Measurements from ENCODE around the gene CFAP99. TPM values are rescaled to one million over a fixed set of nuclear protein-coding genes. Genes with fewer than 3 reads are reported as not detected.

The CFAP99 gene
- total and polyA plus RNA-seq, 2 donors (not counting 1 experiment from before 2014, with no cell fraction given), result not detected

- DNase-seq, result no peak
- 70% methylated on average over 9 of the region's 9 CpGs for WGBS (ENCODE audit: insufficient coverage)
- no peak for ATAC-seq (ENCODE audit: low read depth)
Measured at GRCh38 chr4:2389691-2390090, 29.1 kb upstream of the CFAP99 start.

GRCh38 chr4:2390146-2390545 is 28.6 kb upstream of the CFAP99 start:
- no peaks in the 10 kb centered on the region for H3K79me2 ChIP-seq (ENCODE audit: control insufficient read depth, insufficient read depth, low read length)
- Mint-ChIP-seq H3K27me3 (peaks cover 7% of the 10 kb centered on the region), H3K4me1 (peaks cover 43% of the 10 kb centered on the region), H3K4me3 (no peak overlapping the region), H3K9me3 (ENCODE audit: insufficient read depth) (no peaks in the 10 kb centered on the region), H3K27ac (no peak overlapping the region)
- no peaks in the 10 kb centered on the region for H3K9me3 ChIP-seq (ENCODE audit: control extremely low read depth in 1 of 3, control insufficient read depth in 2 of 3, insufficient read depth in 1 of 3, low read length in 2 of 3)
- H3K27me3 ChIP-seq (replicated peaks in 1 of 4; ENCODE audit: control extremely low read depth in 1 of 4, control insufficient read depth in 3 of 4, insufficient read depth in 4 of 4, low read length in 3 of 4), result peaks cover 0 to 30% (median 8%) of the 10 kb centered on the region in 4 experiments
- ChIA-PET POLR2A (no interaction called here), CTCF (interaction anchor here (1.2 kb wide), 1 partner anchor 24 kb away, joined by 3 read pairs; no protein-coding TSS in a partner anchor)
- intact Hi-C loops (cut with micrococcal nuclease), result no loop called here
- 48% methylated on average over 8 of the region's 9 CpGs for WGBS (ENCODE audit: insufficient coverage)
- H3K4me2 ChIP-seq (replicated peaks; ENCODE audit: low read depth, low read length, poor library complexity, severe bottlenecking), result no peak overlapping the region
- H3K4me1 ChIP-seq (ENCODE audit: control insufficient read depth in 2 of 2, insufficient read depth in 2 of 2, low read length in 2 of 2), result peaks cover 17 to 25% of the 10 kb centered on the region in 2 donors
- DNase-seq, result no peak
- no peak overlapping the region for H3K27ac ChIP-seq (ENCODE audit: low read length in 2 of 2)
- no peak overlapping the region for H3K9ac ChIP-seq (ENCODE audit: low read length)
- no peaks in the 10 kb centered on the region for H4K20me1 ChIP-seq (ENCODE audit: control insufficient read depth, insufficient read depth, low read length, poor library complexity, severe bottlenecking)
- no peak overlapping the region for H3K4me3 ChIP-seq (ENCODE audit: control extremely low read depth in 1 of 5, extremely low read depth in 1 of 5, insufficient read depth in 1 of 5, low read depth in 2 of 5, low read length in 4 of 5)
- H2AFZ ChIP-seq (ENCODE audit: insufficient read depth, low read depth, low read length, poor library complexity, severe bottlenecking), result no peak overlapping the region
- ATAC-seq (ENCODE audit: low read depth), result no peak
- no peaks in the 10 kb centered on the region for H3K36me3 ChIP-seq (replicated peaks in 1 of 2; ENCODE audit: control extremely low read depth in 1 of 2, control insufficient read depth in 1 of 2, extremely low read depth in 1 of 2, insufficient read depth in 2 of 2, low read length in 1 of 2)
- TF ChIP-seq CTCF (IDR thresholded peaks at IDR 0.05), result no peak
- TF ChIP-seq EZH2 (IDR thresholded peaks at IDR 0.05; ENCODE audit: borderline replicate concordance, insufficient read depth, low read depth, low read length, poor library complexity, severe bottlenecking), result no peak

More at GRCh38 chr4:2389691-2390090, 29.1 kb upstream of the CFAP99 start:
- Mint-ChIP-seq H3K9me3 (ENCODE audit: insufficient read depth) (no peaks in the 10 kb centered on the region), H3K4me1 (peaks cover 42% of the 10 kb centered on the region), H3K27ac (no peak overlapping the region), H3K4me3 (no peak overlapping the region), H3K27me3 (peaks cover 7% of the 10 kb centered on the region)
- no peak for TF ChIP-seq CTCF (IDR thresholded peaks at IDR 0.05)
- TF ChIP-seq EZH2 (IDR thresholded peaks at IDR 0.05; ENCODE audit: borderline replicate concordance, insufficient read depth, low read depth, low read length, poor library complexity, severe bottlenecking), result no peak
- Histone ChIP-seq H3K79me2 (ENCODE audit: control insufficient read depth, insufficient read depth, low read length) (no peaks in the 10 kb centered on the region), H3K9me3 (ENCODE audit: control extremely low read depth in 1 of 3, control insufficient read depth in 2 of 3, insufficient read depth in 1 of 3, low read length in 2 of 3) (no peaks in the 10 kb centered on the region), H3K4me3 (ENCODE audit: control extremely low read depth in 1 of 5, extremely low read depth in 1 of 5, insufficient read depth in 1 of 5, low read depth in 2 of 5, low read length in 4 of 5) (no peak overlapping the region), H4K20me1 (ENCODE audit: control insufficient read depth, insufficient read depth, low read length, poor library complexity, severe bottlenecking) (no peaks in the 10 kb centered on the region), H3K4me2 (replicated peaks; ENCODE audit: low read depth, low read length, poor library complexity, severe bottlenecking) (no peak overlapping the region), H3K27ac (ENCODE audit: low read length in 2 of 2) (no peak overlapping the region), H3K27me3 (replicated peaks in 1 of 4; ENCODE audit: control extremely low read depth in 1 of 4, control insufficient read depth in 3 of 4, insufficient read depth in 4 of 4, low read length in 3 of 4) (peaks cover 0 to 30% (median 8%) of the 10 kb centered on the region in 4 experiments), H3K9ac (ENCODE audit: low read length) (no peak overlapping the region), H2AFZ (ENCODE audit: insufficient read depth, low read depth, low read length, poor library complexity, severe bottlenecking) (no peak overlapping the region), H3K4me1 (ENCODE audit: control insufficient read depth in 2 of 2, insufficient read depth in 2 of 2, low read length in 2 of 2) (peaks cover 17 to 25% of the 10 kb centered on the region in 2 donors), H3K36me3 (replicated peaks in 1 of 2; ENCODE audit: control extremely low read depth in 1 of 2, control insufficient read depth in 1 of 2, extremely low read depth in 1 of 2, insufficient read depth in 2 of 2, low read length in 1 of 2) (no peaks in the 10 kb centered on the region)
- CTCF ChIA-PET, result no interaction called here
- POLR2A ChIA-PET, result no interaction called here
- intact Hi-C loops (cut with micrococcal nuclease), result no loop called here

Measured in B cell (primary cell).